NK-92 (cell line): Measurements from ENCODE around the gene HAUS5.
"Not testable (repeated sequence)": the region's sequence is repeated elsewhere in the genome, so short reads cannot be mapped to it uniquely, and the experiment has no call there.

Experiments
- DNase-seq: peaks from one replicate; lab custom pipeline; 2025; ENCODE audit not compliant: unreplicated experiment; lab: John Stamatoyannopoulos, UW

The HAUS5 gene, protein sequence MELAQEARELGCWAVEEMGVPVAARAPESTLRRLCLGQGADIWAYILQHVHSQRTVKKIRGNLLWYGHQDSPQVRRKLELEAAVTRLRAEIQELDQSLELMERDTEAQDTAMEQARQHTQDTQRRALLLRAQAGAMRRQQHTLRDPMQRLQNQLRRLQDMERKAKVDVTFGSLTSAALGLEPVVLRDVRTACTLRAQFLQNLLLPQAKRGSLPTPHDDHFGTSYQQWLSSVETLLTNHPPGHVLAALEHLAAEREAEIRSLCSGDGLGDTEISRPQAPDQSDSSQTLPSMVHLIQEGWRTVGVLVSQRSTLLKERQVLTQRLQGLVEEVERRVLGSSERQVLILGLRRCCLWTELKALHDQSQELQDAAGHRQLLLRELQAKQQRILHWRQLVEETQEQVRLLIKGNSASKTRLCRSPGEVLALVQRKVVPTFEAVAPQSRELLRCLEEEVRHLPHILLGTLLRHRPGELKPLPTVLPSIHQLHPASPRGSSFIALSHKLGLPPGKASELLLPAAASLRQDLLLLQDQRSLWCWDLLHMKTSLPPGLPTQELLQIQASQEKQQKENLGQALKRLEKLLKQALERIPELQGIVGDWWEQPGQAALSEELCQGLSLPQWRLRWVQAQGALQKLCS

DNA sequence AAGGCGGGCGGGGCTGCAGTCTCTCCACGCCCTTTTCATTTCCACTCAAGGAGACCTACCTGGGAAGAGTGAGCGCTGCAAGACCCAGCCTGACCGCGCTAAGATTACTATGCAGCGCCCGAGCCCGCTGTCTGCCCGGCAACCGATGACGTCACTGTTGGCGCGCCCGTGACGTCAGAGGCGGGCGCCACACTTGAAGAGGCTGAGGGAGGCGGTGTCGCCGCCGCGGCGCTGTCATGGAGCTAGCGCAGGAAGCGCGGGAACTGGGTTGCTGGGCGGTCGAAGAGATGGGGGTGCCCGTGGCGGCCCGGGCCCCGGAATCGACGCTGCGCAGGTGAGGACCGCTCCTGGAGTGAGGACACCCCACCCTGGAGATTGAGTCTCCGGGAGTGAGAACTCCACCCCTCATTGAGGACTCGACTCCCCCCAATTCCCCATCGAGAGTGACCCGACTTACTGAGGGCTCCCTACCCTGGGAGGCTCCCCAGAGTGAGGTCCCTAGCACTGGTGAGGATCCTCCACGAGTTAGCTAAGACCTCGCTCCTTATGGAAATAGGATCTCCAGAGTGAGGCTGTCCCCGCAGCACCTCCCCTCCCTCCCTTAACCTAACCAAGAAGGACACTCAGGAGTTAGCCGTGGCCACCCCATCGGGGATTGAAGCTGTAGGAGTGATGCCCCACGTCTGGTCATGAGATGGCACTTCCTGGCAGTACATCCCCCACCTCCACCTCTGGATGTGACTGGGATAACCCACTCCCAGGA, at the start of gene HAUS5:
HAUS5 (plus strand) TSS at position 177 of the 763 bp plus-strand sequence; CDS start at position 237, 60 bp downstream.
- peak; percentile 63 for DNase-seq

DNA sequence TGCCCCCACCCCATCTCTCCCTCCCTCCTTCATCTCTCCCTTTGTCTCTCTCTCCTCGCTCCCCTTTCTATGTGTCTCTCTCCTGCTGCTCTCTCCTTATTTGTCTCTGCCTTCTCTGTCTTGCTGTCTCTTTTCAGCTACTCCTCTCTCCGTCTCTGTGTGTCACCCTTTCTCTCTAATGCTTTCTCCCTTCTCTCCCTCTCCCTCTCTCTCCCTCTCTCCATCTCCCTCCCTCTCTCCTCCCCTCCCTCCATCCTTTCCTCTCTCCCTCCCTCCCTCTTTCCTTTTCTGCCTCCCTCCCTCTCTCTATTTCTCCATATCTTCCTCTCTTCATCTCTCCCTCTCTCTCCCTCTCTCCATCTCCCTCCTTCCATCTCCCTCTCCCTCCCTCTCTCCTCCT, 49.8 kb upstream of the HAUS5 start:
- DNase-seq: no peak

DNA sequence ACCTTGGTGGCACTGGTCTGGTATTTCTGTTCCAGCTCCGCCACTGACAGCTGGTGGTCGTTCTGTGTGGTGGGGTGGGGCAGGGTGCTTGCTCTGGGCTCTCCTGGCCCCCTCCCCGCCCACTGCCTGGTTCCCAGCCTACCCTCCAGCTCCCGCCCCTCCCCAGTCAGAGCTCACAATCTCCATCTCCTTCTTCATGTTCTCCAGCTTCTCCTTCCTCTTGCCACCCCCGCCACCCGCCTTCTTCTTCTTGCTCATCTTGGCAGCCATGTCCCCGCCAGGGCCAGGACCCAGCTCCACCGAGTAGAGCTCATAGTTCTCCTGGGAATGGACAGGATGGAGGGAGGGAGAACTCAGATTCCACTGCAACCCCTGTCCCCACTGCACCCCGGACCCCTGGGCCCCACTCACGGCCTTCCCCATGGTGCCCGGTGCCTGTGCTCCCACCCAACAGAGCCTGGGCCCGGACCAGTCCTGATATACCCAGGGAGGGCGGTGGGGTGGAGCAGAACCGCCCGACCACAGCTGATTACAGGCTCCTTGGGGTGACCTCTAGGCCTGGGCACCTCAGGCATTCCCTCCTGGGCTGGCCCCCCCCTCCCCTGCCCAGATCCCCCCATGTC, 49.2 kb upstream of the HAUS5 start, which contains the start of gene ATP4A:
ATP4A (minus strand) TSS at position 452 of the 623 bp plus-strand sequence; CDS start at position 423, 29 bp downstream.
- no peak for DNase-seq

DNA sequence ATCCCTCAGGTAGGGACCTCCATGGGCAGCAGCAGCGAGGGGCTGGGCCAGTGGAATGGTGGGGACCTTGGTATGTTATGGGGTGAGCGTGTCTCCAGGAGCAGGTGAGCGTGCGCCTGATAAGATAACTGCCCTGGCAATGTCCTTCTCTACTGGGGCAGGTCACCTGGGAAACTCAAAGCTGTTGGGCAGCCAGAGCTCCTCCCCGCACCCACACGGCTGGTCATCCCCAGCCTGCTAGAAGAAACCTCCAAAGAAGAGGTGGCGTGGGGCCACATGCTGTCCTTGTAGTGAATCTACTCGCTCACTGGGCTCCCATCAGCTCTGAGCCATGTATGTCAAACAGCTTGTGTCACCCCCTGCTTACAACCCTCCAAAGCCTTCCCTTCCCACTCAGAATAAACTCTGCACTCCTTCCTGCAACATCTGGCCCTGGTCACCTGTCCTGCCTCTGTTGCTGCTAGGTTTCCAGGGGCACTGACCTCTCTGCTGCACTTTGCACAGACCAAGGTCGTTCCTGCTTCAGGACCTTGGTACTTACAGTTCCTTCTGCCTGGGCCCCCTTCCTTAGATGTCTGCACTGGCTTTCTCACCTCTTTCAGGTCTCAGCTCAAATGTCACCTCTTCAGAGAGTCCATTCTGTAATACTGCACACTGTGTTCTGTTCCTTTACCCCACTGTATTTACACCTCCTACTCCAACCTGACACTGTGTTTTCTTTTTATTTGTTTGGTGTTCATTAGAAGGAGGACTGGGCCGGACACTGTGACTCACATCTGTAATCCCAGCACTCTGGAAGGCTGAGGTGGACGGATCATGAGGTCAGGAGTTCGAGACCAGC, 47.3 kb upstream of the HAUS5 start:
- DNase-seq: no peak

DNA sequence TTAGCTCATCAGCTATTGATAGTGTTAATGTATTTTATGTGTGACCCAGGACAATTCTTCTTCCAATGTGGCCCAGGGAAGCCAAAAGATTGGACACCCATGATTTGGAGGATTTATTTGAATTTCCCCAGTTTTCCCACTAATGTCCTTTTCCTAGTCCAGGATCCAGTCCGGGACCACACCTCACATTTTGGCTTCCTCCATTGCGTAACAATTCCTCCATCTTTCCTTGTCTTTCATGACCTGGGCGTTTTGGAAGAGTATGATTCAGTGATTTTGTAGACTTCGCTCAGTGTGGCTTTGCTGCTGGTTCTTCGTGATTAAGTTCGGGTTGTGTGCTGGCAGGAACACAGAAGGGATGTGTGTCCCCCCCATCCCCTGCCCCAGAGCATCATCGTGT, 45.8 kb upstream of the HAUS5 start:
- no peak for DNase-seq

DNA sequence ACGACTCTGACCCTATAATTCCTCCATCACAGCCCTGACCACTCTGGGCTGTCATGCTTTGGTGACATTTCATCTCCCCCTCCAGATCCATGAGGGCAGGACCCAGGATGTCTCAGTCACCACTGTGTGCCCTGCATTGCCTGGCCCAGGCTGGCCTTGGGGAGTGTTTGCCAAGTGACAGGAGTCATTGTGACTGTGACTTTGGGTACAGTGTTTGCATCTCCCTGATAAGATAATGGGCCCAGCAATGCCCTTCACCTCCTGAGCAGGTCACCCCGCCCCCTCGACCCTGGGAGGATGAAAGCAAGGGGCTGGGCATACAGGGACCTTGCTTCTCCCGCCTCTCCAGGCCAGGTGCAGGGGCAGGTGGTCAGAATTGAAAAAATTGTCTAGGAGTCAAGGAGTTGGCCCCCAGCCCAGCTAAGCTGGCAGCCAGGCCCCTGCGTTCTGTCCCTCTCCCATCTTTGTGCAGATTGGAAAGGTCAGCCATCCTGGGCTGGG, 43.2 kb upstream of the HAUS5 start:
- DNase-seq: no peak

DNA sequence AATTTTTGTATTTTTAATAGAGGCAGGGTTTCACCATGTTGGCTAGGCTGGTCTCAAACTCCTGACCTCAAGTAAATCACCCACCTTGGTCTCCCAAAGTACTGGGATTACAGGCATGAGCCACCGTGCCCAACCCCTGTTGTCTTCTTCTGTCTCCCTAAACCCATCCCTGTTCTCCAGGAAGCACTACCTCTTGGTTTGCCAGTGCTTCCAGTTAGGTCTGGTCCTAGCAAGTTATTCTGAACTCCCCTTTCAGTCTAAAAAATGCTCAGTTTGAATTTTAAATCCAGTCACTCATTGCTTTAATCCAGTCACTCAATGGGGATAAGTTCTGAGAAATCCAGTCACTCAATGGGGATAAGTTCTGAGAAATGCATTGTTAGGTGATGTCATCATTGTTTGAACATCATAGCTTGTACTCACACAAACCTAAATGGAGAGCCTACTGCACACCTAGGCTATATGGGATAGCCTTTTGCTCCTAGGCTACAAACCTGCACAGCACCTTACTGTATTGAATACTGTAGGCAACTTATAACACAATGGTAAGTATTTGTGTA, 41.0 kb upstream of the HAUS5 start:
- DNase-seq: no peak

DNA sequence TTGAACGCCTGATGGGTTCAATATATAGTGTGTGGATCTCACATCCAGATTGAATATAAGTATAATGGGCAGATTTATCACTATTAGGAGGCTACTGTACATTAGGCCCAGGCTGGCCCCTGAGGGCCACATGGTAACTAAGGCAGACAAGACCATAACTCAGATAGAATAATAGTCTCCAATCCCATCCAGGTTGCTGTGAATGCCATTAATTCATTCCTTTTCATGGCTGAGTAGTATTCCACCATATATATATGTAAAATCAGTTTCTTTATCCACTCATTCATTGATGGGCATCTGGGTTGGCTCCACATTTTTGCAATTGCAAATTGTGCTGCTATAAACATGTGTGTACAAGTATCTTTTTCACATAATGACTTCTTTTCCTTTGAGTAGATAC, 34.6 kb upstream of the HAUS5 start:
- DNase-seq: no peak

DNA sequence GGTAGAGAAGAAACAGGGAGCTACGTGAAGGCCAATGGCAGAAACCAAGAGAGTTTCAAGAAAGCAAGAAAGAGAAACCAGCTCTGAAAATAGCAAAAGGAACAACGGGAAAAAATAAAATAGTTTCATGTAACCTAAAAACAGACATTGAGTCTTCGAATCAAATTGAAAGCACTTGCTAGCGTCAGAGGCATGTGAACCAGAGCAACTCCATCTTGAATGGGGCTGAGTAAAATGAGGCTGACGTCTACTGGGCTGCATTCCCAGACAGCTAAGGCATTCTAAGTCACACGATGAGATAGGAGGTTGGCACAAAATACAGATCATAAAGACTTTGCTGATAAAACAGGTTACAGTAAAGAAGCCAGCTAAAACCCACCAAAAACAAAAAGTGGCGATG, 33.8 kb upstream of the HAUS5 start:
- DNase-seq: no peak

DNA sequence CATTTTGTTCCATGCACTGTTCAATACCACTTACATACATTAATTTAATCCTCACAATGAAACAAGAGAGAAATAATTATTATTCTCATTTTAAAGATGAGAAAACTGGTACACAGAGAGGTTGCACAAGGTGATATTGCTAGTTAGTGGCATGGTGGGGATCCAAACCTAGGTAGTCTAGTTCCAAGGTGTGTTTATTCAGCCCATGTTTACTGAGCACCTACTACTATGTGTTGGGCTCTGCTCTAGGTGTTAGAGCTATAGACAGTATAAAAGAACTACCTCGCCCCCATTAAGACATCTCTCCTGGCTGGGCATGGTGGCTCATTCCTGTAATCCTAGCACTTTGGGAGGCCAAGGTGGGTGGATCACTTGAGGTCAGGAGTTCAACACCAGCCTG, 29.8 kb upstream of the HAUS5 start:
- no peak for DNase-seq

DNA sequence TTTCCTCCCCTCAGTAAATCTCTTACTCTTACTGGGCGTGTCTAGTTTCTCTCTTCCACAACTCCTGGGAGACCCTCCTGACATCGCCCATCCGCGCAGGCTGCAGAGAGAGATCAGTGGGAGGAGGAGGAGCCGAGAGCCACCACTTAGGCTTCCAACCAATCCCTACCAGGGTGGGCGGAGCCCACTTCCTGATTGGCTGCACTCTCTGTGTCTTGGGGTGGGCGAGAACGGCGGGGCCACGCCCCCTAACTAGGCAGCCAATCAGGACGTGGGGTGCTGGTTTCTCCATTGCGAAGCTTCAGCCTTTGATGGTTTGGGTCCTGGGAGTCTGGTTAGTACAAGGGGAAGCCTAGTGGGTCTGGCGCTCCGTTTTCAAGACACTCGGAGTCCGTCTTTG, 26.7 kb upstream of the HAUS5 start, which contains the start of gene PMIS2:
PMIS2 (plus strand) TSS at position 326 of the 400 bp plus-strand sequence. CDS start 87 bp downstream, outside the sequence.
- DNase-seq: no peak

DNA sequence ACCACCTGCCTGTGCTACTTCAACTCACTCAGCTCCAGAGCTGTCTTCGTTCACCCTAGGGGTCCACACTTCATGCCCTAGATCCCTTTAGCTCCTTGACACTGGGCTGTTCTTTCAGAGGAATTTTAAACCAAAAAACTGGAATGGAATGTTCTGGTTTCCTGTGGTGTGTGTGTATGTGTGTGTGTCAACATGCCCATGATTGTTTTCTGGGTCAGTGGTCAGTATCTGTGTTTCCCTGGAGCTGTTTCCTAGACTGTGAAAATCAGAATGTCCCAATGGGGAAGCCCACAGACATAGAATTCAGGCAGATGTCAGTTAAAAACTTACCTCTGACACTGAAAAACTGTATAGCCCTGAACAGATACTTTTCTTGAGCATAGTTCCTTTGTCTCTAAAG, 25.2 kb upstream of the HAUS5 start:
- DNase-seq: no peak

DNA sequence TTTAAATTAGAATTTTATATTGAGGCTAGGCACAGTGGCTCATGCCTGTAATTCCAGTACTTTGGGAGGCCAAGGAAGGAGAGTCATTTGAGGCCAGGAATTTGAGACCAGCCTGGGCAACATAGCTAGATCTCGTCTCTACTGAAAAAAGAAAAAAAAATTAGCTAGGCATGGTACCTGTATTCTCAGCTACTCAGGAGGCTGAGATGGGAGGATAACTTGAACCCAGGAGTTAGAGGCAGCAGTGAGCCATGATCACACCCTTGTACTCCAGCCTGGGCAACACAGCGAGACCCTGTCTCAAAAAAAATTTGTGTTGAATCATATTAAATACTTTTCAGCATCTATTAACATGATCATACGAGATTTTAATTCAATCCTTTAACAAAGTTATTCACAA, 21.7 kb upstream of the HAUS5 start:
- DNase-seq: no peak

DNA sequence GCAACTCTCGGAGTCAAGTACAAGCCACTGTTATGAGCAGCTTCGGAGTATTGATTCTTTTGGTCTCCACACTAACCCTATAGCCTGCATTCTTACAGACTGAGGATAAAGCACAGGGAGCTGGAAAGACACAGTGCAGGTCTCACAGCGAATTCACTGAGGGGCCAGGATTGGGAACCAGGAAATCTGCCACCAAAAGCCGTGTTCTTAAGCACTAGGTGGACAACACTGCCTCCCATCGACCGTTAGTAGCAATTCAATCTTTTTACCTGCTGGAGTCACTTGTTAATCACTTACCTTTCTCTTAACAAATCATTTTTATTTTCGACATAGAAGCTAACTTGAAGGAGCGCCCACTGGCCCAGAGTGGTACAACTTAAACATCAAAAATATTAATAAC, 20.3 kb upstream of the HAUS5 start:
- no peak for DNase-seq

DNA sequence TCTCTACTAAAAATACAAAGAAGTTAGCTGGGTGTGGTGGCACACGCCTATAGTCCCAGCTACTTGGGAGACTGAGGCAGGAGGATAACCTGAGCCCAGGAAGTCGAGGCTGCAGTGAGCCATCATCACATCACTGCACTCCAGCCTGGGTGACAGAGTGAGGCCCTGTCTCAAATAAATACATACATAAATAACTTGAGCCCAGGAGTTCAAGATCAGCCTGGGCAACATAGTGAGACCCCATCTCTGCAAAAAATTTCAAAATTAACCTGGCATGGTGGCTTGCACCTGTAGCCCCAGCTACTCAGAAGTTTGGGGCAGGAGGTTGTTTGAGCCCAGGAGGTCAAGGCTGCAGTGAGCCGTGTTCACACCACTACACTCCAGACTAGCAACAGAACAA, 17.5 kb upstream of the HAUS5 start:
- DNase-seq: not testable (repeated sequence)

DNA sequence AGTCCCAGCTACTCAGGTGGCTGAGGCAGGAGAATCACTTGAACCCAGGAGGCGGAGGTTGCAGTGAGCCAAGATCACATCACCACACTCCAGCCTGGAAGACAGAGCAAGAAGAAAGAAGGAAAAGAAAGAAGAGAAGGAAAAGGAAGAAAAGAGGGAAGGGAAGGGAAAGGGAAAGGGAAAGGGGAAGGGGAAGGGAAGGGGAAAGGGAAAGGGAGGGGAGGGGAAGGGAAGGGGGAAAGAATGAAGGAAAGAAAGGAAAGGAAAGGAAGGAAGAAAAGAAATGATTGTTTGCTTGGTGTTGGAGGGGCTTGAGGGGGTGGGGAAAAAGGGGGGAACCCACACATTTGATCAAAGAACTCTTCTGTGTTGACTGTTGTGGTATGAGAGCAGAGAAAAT, 16.6 kb upstream of the HAUS5 start:
- no peak for DNase-seq

DNA sequence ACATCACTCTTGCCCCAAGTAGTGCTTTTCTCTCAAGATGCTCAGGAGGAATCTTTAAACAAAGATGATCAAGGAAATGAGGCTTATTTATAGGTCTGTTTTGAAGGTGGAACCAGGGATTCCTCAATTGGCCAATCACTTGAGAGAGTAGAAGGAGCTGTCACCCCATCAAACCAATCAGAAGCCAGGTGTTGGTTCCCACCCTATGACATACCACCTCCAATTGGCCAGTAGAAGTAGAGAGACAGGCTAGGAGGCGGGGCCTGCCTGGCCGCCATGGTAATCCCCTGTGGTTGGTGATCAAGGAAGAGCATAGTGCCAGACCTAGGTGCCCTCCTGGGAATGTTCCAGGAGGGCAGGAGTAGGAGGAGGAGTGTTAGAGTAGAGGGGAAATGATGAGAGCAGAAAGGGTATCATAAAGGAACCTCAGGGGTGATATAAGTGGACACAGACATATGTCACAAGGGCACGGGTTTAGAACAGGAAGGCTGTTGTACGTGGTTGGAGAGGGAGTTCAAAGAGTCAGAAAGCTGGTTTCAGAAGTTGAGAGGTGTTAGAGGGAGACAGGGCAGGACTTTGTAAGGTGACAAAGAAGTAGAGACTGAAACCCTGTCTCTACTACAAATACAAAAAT, 16.1 kb upstream of the HAUS5 start:
- no peak for DNase-seq

DNA sequence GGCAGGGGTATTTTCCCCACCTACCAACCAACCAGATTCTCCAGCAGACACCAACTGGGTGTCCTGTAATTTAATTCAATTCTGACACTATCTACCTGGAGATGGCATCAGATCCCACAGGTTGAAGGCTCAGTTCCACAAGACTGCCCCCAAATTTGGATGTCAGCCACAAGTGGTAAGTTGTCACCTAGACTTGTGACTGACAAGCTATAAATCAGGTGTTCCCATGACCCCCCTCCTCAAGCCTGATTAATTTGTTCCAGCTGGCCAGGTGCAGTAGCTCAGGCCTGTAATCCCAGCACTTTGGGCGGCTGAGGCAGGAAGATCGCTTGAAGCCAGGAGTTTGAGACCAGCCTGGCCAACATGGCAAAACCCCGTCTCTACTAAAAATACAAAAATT, 10.6 kb upstream of the HAUS5 start:
- DNase-seq: no peak

DNA sequence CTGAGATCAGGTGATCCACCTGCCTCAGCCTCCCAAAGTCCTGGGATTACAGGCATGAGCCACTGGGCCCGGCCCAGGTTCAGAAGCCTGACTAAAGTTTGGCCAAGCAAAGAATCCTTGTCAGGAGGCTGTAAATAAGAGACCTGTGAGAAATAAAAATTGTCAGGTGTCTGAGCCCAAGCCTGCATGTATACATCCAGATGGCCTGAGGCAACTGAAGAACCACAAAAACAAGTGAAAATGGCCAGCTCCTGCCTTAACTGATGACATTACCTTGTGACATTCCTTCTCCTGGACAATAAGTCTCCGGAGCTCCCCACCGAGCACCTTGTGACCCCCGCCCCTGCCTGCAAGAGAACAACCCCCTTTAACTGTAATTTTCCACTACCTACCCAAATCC, 8.1 kb upstream of the HAUS5 start:
- not testable (repeated sequence) for DNase-seq
